Measurements from ENCODE around the gene DHRSX. TPM values are rescaled to one million over a fixed set of nuclear protein-coding genes. Genes with fewer than 3 reads are reported as not detected.

Gene DHRSX
- total RNA-seq, 1 donor from 2014 or later: 65.4 TPM

DNA sequence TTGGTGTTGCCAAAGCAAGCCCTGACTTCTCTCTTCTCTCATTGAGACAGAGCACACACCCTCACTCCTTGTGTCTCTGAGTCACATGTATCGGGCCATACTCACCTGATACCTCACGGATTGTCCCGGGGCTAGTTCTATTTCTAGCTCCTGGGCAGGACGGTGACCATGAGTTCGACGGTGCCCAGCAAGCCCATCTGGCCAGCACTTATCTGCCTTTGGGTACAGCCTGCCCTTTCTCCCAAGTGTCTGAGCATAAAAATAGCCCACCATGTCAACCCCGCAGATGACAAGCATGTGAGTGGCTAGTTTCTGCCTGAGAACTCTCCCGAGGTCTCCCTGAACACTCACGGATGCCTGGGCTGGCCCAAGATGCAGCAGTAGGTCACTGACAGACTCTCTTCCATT, 158.5 kb downstream of the DHRSX start:
- no peak overlapping the region for H3K4me3 Mint-ChIP-seq (ENCODE audit: low read depth)
- peaks cover 55% of the 10 kb centered on the region for H3K36me3 Mint-ChIP-seq (ENCODE audit: insufficient read depth)
- H3K27ac Mint-ChIP-seq: no peak overlapping the region
- peaks cover 43% of the 10 kb centered on the region for H3K9me3 Mint-ChIP-seq (ENCODE audit: low read depth)
- no peak for DNase-seq (ENCODE audit: low spot score, unreplicated experiment)
- H3K4me1 Mint-ChIP-seq (ENCODE audit: low read depth): no peaks in the 10 kb centered on the region
- no peak for TF ChIP-seq CTCF (IDR thresholded peaks at IDR 0.05; ENCODE audit: unreplicated experiment)
- H3K27me3 Mint-ChIP-seq: no peaks in the 10 kb centered on the region

DNA sequence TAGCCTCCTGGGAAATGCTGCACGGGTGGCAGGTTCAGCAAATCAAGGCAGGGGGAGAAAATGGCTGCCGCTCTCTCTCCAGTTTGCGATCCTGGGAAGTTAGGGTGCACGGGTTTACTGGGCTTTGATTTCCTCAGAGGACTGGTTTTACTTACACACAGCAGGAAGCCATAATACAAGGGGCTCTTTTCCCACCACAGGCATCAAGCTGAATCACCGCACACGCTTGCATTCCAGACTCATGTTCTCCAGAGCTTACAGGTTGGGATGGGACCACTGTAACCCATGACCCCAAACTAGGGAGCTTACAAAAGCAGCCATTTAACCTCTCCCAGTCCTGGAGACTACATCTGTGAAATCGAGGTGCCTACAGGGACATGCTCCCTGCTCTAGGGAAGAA, 159.8 kb downstream of the DHRSX start:
- no peak for DNase-seq (ENCODE audit: low spot score, unreplicated experiment)
- no peaks in the 10 kb centered on the region for H3K4me1 Mint-ChIP-seq (ENCODE audit: low read depth)
- H3K27ac Mint-ChIP-seq: no peak overlapping the region
- no peak for TF ChIP-seq CTCF (IDR thresholded peaks at IDR 0.05; ENCODE audit: unreplicated experiment)
- no peak overlapping the region for H3K4me3 Mint-ChIP-seq (ENCODE audit: low read depth)
- peaks cover 32% of the 10 kb centered on the region for H3K9me3 Mint-ChIP-seq (ENCODE audit: low read depth)
- H3K36me3 Mint-ChIP-seq (ENCODE audit: insufficient read depth): peaks cover 46% of the 10 kb centered on the region
- H3K27me3 Mint-ChIP-seq: no peaks in the 10 kb centered on the region

GRCh38 chrX:2336181-2336580, 164.6 kb downstream of the DHRSX start:
- H3K9me3 Mint-ChIP-seq (ENCODE audit: low read depth): peaks cover 16% of the 10 kb centered on the region
- H3K27me3 Mint-ChIP-seq: no peaks in the 10 kb centered on the region
- no peak overlapping the region for H3K4me3 Mint-ChIP-seq (ENCODE audit: low read depth)
- H3K4me1 Mint-ChIP-seq (ENCODE audit: low read depth): no peaks in the 10 kb centered on the region
- DNase-seq (ENCODE audit: low spot score, unreplicated experiment): no peak
- H3K27ac Mint-ChIP-seq: no peak overlapping the region
- TF ChIP-seq CTCF (IDR thresholded peaks at IDR 0.05; ENCODE audit: unreplicated experiment): no peak
- H3K36me3 Mint-ChIP-seq (ENCODE audit: insufficient read depth): peaks cover 28% of the 10 kb centered on the region

DNA sequence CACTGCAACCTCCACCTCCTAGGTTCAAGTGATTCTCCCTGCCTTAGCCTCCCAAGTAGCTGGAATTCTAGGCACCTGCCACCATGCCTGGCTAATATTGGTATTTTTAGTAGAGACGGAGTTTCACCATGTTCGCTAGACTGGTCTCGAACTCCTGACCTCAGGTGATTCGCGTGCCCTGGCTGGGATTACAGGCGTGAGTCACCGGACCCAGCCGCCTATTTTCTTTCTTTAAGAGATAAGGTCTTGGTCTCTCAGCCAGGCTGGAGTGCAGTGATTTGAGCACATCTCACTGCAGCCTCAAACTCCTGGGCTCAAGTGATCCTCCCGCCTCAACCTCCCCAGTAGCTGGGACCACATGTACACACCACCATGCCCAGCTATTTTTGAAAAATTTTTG, 166.5 kb downstream of the DHRSX start:
- H3K4me3 Mint-ChIP-seq (ENCODE audit: low read depth): no peak overlapping the region
- no peak overlapping the region for H3K27ac Mint-ChIP-seq
- no peak for DNase-seq (ENCODE audit: low spot score, unreplicated experiment)
- H3K9me3 Mint-ChIP-seq (ENCODE audit: low read depth): peaks cover 5% of the 10 kb centered on the region
- no peak for TF ChIP-seq CTCF (IDR thresholded peaks at IDR 0.05; ENCODE audit: unreplicated experiment)
- peaks cover 17% of the 10 kb centered on the region for H3K36me3 Mint-ChIP-seq (ENCODE audit: insufficient read depth)
- H3K27me3 Mint-ChIP-seq: no peaks in the 10 kb centered on the region
- H3K4me1 Mint-ChIP-seq (ENCODE audit: low read depth): no peaks in the 10 kb centered on the region

GRCh38 chrX:2332252-2332651, 168.5 kb downstream of the DHRSX start:
- Mint-ChIP-seq H3K4me1 (ENCODE audit: low read depth) (no peaks in the 10 kb centered on the region), H3K4me3 (ENCODE audit: low read depth) (no peak overlapping the region), H3K36me3 (ENCODE audit: insufficient read depth) (peaks cover 7% of the 10 kb centered on the region), H3K27ac (peak overlapping the region; percentile 9), H3K9me3 (ENCODE audit: low read depth) (no peaks in the 10 kb centered on the region), H3K27me3 (no peaks in the 10 kb centered on the region)
- no peak for TF ChIP-seq CTCF (IDR thresholded peaks at IDR 0.05; ENCODE audit: unreplicated experiment)
- no peak for DNase-seq (ENCODE audit: low spot score, unreplicated experiment)

All from progenitor cell of endocrine pancreas (in vitro differentiated cells).